Measurements from ENCODE around the gene SPDYC. TPM values are rescaled to one million over a fixed set of nuclear protein-coding genes. Genes with fewer than 3 reads are reported as not detected.
A peak's percentile ranks its signal among the peaks of the same experiment; 100 is the strongest.

The SPDYC gene
- total RNA-seq, 2 experiments from 2014 or later, result not detected

- no peak for ATAC-seq
- intact Hi-C loops (cut with micrococcal nuclease), result no loop called here
- H3K36me3 Mint-ChIP-seq (ENCODE audit: low read depth), result peaks cover 17% of the 10 kb centered on the region
- no peaks in the 10 kb centered on the region for H3K9me3 Mint-ChIP-seq
- TF ChIP-seq, protein P1, sequence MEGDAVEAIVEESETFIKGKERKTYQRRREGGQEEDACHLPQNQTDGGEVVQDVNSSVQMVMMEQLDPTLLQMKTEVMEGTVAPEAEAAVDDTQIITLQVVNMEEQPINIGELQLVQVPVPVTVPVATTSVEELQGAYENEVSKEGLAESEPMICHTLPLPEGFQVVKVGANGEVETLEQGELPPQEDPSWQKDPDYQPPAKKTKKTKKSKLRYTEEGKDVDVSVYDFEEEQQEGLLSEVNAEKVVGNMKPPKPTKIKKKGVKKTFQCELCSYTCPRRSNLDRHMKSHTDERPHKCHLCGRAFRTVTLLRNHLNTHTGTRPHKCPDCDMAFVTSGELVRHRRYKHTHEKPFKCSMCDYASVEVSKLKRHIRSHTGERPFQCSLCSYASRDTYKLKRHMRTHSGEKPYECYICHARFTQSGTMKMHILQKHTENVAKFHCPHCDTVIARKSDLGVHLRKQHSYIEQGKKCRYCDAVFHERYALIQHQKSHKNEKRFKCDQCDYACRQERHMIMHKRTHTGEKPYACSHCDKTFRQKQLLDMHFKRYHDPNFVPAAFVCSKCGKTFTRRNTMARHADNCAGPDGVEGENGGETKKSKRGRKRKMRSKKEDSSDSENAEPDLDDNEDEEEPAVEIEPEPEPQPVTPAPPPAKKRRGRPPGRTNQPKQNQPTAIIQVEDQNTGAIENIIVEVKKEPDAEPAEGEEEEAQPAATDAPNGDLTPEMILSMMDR (IDR thresholded peaks at IDR 0.05), result no peak
- POLR2A ChIA-PET, result interaction anchor here (0.8 to 7.8 kb wide), 4 partner anchors 10 to 49 kb away, joined by 3 to 77 read pairs (median 4); partner anchors contain the start of genes FAU and MRPL49
- H3K4me1 Mint-ChIP-seq (ENCODE audit: low read depth), result peaks cover 27% of the 10 kb centered on the region
- peak overlapping the region; percentile 43 for H3K27ac Mint-ChIP-seq
- H3K27me3 Mint-ChIP-seq, result no peaks in the 10 kb centered on the region
- no peak overlapping the region for H3K4me3 Mint-ChIP-seq
- CTCF ChIA-PET, result interaction anchor here (1.2 to 1.8 kb wide), 4 partner anchors 10 to 21 kb away, joined by 3 to 6 read pairs (median 6); partner anchors contain the start of genes FAU, MRPL49 and ZNHIT2
- no peak for DNase-seq
Observed at GRCh38 chr11:65131895-65132237, 38.2 kb upstream of the SPDYC start.

GRCh38 chr11:65132238-65132987 is 37.6 kb upstream of the SPDYC start:
- H3K4me3 Mint-ChIP-seq, result peak overlapping the region; percentile 100
- peaks cover 31% of the 10 kb centered on the region for H3K4me1 Mint-ChIP-seq (ENCODE audit: low read depth)
- intact Hi-C loops (cut with micrococcal nuclease), result no loop called here
- DNase-seq, result no peak
- ChIA-PET CTCF (interaction anchor here (1.2 to 1.8 kb wide), 4 partner anchors 10 to 22 kb away, joined by 3 to 6 read pairs (median 6); partner anchors contain the start of genes FAU, MRPL49 and ZNHIT2), POLR2A (interaction anchor here (0.8 to 7.8 kb wide), 4 partner anchors 11 to 50 kb away, joined by 3 to 77 read pairs (median 4); partner anchors contain the start of genes FAU and MRPL49)
- no peaks in the 10 kb centered on the region for H3K9me3 Mint-ChIP-seq
- peak overlapping the region; percentile 100 for H3K27ac Mint-ChIP-seq
- TF ChIP-seq, protein P1 (IDR thresholded peaks at IDR 0.05), result no peak
- H3K36me3 Mint-ChIP-seq (ENCODE audit: low read depth), result peaks cover 13% of the 10 kb centered on the region
- H3K27me3 Mint-ChIP-seq, result no peaks in the 10 kb centered on the region
- no peak for ATAC-seq

DNA sequence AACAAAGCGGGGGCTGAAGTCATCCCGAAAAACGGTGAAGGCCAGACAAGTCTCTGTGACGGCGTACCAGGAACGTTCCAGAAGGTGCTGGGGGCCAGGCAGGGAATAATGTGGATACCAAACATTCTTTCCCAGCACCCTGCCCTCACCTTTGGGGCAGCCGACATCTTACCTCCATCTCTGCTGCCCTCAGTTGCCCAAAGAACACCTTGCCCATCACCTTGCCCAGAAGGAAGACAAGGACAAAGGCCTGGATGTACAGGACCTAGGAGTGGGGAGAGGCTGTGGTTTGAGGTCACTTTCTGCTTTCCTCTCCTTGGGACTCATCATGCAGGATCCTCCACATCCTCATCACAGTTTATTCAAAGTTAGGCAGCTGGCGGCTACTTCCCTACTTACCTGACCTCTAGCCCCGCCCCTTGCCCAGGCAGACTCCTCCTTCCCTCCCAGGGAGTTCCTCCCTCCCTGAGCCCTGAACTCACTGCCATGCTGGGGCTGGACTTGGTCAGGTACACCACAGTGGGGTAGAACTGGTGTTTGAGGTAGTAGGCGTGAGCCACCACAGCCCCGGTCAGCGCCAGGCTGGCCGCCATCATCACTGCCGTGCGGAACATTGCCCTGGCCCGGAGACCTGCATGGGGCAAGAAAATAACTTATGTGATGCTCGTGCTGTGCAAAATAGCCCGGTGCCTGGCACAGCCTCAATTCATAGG is 36.9 kb upstream of the SPDYC start:
- DNase-seq (peak; percentile 80), ATAC-seq (peak; percentile 22)
- peak overlapping the region; percentile 100 for H3K4me3 Mint-ChIP-seq
- H3K9me3 Mint-ChIP-seq, result no peaks in the 10 kb centered on the region
- intact Hi-C loops (cut with micrococcal nuclease), result no loop called here
- ChIA-PET CTCF (interaction anchor here (3.0 kb wide), 1 partner anchor 15 kb away, joined by 17 read pairs; the partner anchor contains the start of gene ZNHIT2), POLR2A (interaction anchor here (0.6 to 7.8 kb wide), 6 partner anchors 9 to 792 kb away, joined by 3 to 77 read pairs (median 14); partner anchors contain the start of genes FAU, MRPL49, POLA2 and ZNHIT2)
- H3K4me1 Mint-ChIP-seq (ENCODE audit: low read depth), result peaks cover 33% of the 10 kb centered on the region
- no peaks in the 10 kb centered on the region for H3K27me3 Mint-ChIP-seq
- H3K36me3 Mint-ChIP-seq (ENCODE audit: low read depth), result peaks cover 13% of the 10 kb centered on the region
- peak overlapping the region; percentile 100 for H3K27ac Mint-ChIP-seq
- TF ChIP-seq, protein P1 (IDR thresholded peaks at IDR 0.05), result no peak

- Mint-ChIP-seq H3K9me3 (no peaks in the 10 kb centered on the region), H3K27me3 (no peaks in the 10 kb centered on the region), H3K36me3 (ENCODE audit: low read depth) (peaks cover 13% of the 10 kb centered on the region), H3K4me1 (ENCODE audit: low read depth) (peaks cover 33% of the 10 kb centered on the region), H3K4me3 (peak overlapping the region; percentile 100), H3K27ac (peak overlapping the region; percentile 100)
- intact Hi-C loops (cut with micrococcal nuclease), result no loop called here
- CTCF ChIA-PET, result interaction anchor here (2.5 to 3.4 kb wide), 3 partner anchors 16 to 47 kb away, joined by 13 to 30 read pairs (median 17); partner anchors contain the start of genes CAPN1, TM7SF2 and ZNHIT2
- no peak for DNase-seq
- POLR2A ChIA-PET, result interaction anchor here (0.6 to 7.8 kb wide), 9 partner anchors 8 to 792 kb away, joined by 3 to 77 read pairs (median 5); partner anchors contain the start of genes FAU, MRPL49, POLA2 and VPS51
- TF ChIP-seq, protein P1 (IDR thresholded peaks at IDR 0.05), result no peak
- ATAC-seq, result no peak
Observed at GRCh38 chr11:65133724-65134123, 36.3 kb upstream of the SPDYC start.
